ENCODE results near the gene SH2D4B.

The SH2D4B gene

GRCh38 chr10:80693565-80693964 is 155.9 kb downstream of the SH2D4B start:
- DNase-seq, result no peak

GRCh38 chr10:80694930-80695329 is 157.2 kb downstream of the SH2D4B start:
- DNase-seq, result no peak

Measured in fibroblast of skin of right biceps (primary cell).